SK-N-SH (cell line): ENCODE results near the gene TAF4. TPM values are rescaled to one million over a fixed set of nuclear protein-coding genes. Genes with fewer than 3 reads are reported as not detected.

ENCODE experiments used
- CTCF ChIA-PET: fragments of 300-600, 350-600 bp; formaldehyde crosslinking; extraction: SDS; loops from one replicate; lab custom pipeline; 2021; lab: Yijun Ruan, JAX
- POLR2A ChIA-PET: fragments of 350-600 bp; sonication (Branson Sonifier 250); formaldehyde crosslinking; extraction: SDS; loops from one replicate; lab custom pipeline; 2020; ENCODE audit warnings: antibody characterized with exemption, inconsistent platforms; lab: Yijun Ruan, JAX
- DNase-seq: peaks from one replicate; pipeline ENCODE4 v3.0.0; 2012
- H2AFZ ChIP-seq: fragments of 200-600 bp; sonication (generic); 2 replicates; pipeline ENCODE4 v1.8.1; 2016; ENCODE audit warnings: antibody characterized with exemption, mild to moderate bottlenecking, low read depth
- H3F3A ChIP-seq: fragments of 200-600 bp; sonication (generic); replicated peaks from 2 replicates; pipeline ENCODE3; 2016; ENCODE audit warnings: antibody characterized with exemption, mild to moderate bottlenecking; ENCODE audit not compliant: insufficient read depth
- H3K27ac ChIP-seq, 2 experiments: fragments of 200-500 bp in 1 of 2; fragments of 200-600 bp in 1 of 2; sonication (Bioruptor generic) in 1 of 2; sonication (generic), shearing (Covaris generic) in 1 of 2; 2 replicates each; pipeline versions ENCODE4 v1.5.1 to v1.6.1; 2014 to 2016; ENCODE audit warnings: low read depth in 2 of 2, inconsistent platforms in 1 of 2, low read length in 1 of 2, mild to moderate bottlenecking in 1 of 2, mixed read lengths in 1 of 2
- H3K27me3 ChIP-seq: fragments of 200-600 bp; sonication (generic), shearing (Covaris generic); 2 replicates; pipeline ENCODE4 v1.6.1; 2016; ENCODE audit warnings: mixed run types; ENCODE audit not compliant: insufficient read depth
- H3K36me3 ChIP-seq, 2 experiments: fragments of 200-500 bp in 1 of 2; fragments of 200-600 bp in 1 of 2; sonication (Bioruptor generic) in 1 of 2; sonication (generic) in 1 of 2; replicated peaks in 1 of 2; 2 replicates each; pipeline versions ENCODE3 to v1.5.1; 2014 to 2016; ENCODE audit warnings: low read length in 1 of 2, mild to moderate bottlenecking in 1 of 2; ENCODE audit not compliant: insufficient read depth in 2 of 2, control insufficient read depth in 1 of 2
- H3K4me1 ChIP-seq, 2 experiments: fragments of 200-500 bp in 1 of 2; fragments of 200-600 bp in 1 of 2; sonication (Bioruptor generic) in 1 of 2; sonication (generic), shearing (Covaris generic) in 1 of 2; 2 replicates each; pipeline versions ENCODE4 v1.5.1 to v1.6.1; 2014 to 2016; ENCODE audit warnings: low read depth in 1 of 2, low read length in 1 of 2, mixed run types in 1 of 2; ENCODE audit not compliant: insufficient read depth in 2 of 2, control insufficient read depth in 1 of 2
- H3K4me2 ChIP-seq: fragments of 200-600 bp; sonication (generic), shearing (Covaris generic); 2 replicates; pipeline ENCODE4 v1.6.1; 2017; ENCODE audit warnings: mixed run types
- H3K4me3 ChIP-seq, 2 experiments: fragments of 200-500 bp in 1 of 2; fragments of 200-600 bp in 1 of 2; sonication (Bioruptor generic) in 1 of 2; sonication (generic), shearing (Covaris generic) in 1 of 2; 2 replicates each; pipeline versions ENCODE4 v1.5.1 to v1.8.1; 2014 to 2016; ENCODE audit warnings: low read depth in 2 of 2, inconsistent platforms in 1 of 2, low read length in 1 of 2, mild to moderate bottlenecking in 1 of 2, mixed read lengths in 1 of 2, moderate library complexity in 1 of 2
- H3K79me2 ChIP-seq: fragments of 200-600 bp; sonication (generic); 2 replicates; pipeline ENCODE4 v1.8.1; 2017; ENCODE audit warnings: mild to moderate bottlenecking; ENCODE audit not compliant: insufficient read depth
- H3K9ac ChIP-seq: fragments of 200-600 bp; sonication (generic); 2 replicates; pipeline ENCODE4 v1.6.1; 2017; ENCODE audit warnings: mixed run types
- H3K9me2 ChIP-seq: fragments of 200-600 bp; sonication (generic); 2 replicates; pipeline ENCODE4 v1.6.1; 2017; ENCODE audit warnings: mixed run types
- H3K9me3 ChIP-seq: fragments of 200-600 bp; sonication (generic); 2 replicates; pipeline ENCODE4 v1.6.1; 2017; ENCODE audit warnings: mixed run types, mild to moderate bottlenecking, moderate library complexity
- H4K20me1 ChIP-seq: fragments of 200-600 bp; sonication (generic); 2 replicates; pipeline ENCODE4 v1.6.1; 2017; ENCODE audit warnings: mild to moderate bottlenecking, mixed run types; ENCODE audit not compliant: insufficient read depth
- CHD2 ChIP-seq: fragments of 150-350 bp; IDR thresholded peaks from 2 replicates; pipeline ENCODE4 v1.6.1; 2018; ENCODE audit warnings: low read length; ENCODE audit not compliant: partially characterized antibody
- CTCF ChIP-seq: fragments of 200-600 bp; sonication (generic); IDR thresholded peaks from 2 replicates; pipeline ENCODE4 v1.6.1; 2017; ENCODE audit warnings: antibody characterized with exemption, mild to moderate bottlenecking, moderate library complexity
- EP300 ChIP-seq, 2 experiments: IDR thresholded peaks; 2 replicates each; pipeline versions ENCODE4 v1.4.0 to v1.6.1; 2012; ENCODE audit warnings: borderline replicate concordance in 1 of 2, low read depth in 1 of 2, low read length in 1 of 2
- FOXJ3 ChIP-seq: sonication (generic); formaldehyde crosslinking; IDR thresholded peaks from 2 replicates; pipeline ENCODE4 v1.5.1; 2020; ENCODE audit warnings: mild to moderate bottlenecking, missing genetic modification reagents
- FOXM1 ChIP-seq: IDR thresholded peaks from 2 replicates; pipeline ENCODE4 v1.4.0; 2012; ENCODE audit warnings: low read depth, mild to moderate bottlenecking
- IRF3 ChIP-seq: fragments of 150-350 bp; IDR thresholded peaks from 2 replicates; pipeline ENCODE4 v1.6.1; 2016; ENCODE audit warnings: mild to moderate bottlenecking, low read depth, low read length
- MAX ChIP-seq: IDR thresholded peaks from 2 replicates; pipeline ENCODE4 v1.4.0; 2012; ENCODE audit warnings: low read depth
- MEF2A ChIP-seq: IDR thresholded peaks from 2 replicates; pipeline ENCODE4 v1.4.0; 2012; ENCODE audit warnings: low read depth, borderline replicate concordance
- MXI1 ChIP-seq: IDR thresholded peaks from 2 replicates; pipeline ENCODE4 v1.6.1; 2012; ENCODE audit warnings: mild to moderate bottlenecking, low read depth, low read length, improper control_type of control experiment
- NRF1 ChIP-seq: IDR thresholded peaks from 2 replicates; pipeline ENCODE4 v1.6.1; 2012; ENCODE audit warnings: low read depth, mild to moderate bottlenecking, low read length
- SIN3A ChIP-seq: IDR thresholded peaks from 2 replicates; pipeline ENCODE4 v1.6.1; 2012; ENCODE audit warnings: low read depth, mild to moderate bottlenecking, low read length, moderate library complexity, borderline replicate concordance
- SMC3 ChIP-seq: IDR thresholded peaks from 2 replicates; pipeline ENCODE4 v1.6.1; 2012; ENCODE audit warnings: low read depth, low read length, improper control_type of control experiment
- USF2 ChIP-seq: fragments of 150-350 bp; IDR thresholded peaks from 2 replicates; pipeline ENCODE4 v1.6.1; 2017; ENCODE audit warnings: antibody characterized with exemption, low read length, low read depth, borderline replicate concordance
- ZBTB33 ChIP-seq: IDR thresholded peaks from 2 replicates; pipeline ENCODE4 v1.4.0; 2012; ENCODE audit warnings: low read depth, borderline replicate concordance
- WGBS: methylation state at CpG from one replicate; pipeline ENCODE4 v1.1.6; 2017; ENCODE audit warnings: low lambda C conversion rate; 5-methylcytosine and 5-hydroxymethylcytosine counted together
- polyA plus RNA-seq, 3 experiments: library from polyadenylated mRNA; depleted of rRNA; stranded (reverse); fragments of >200 nt; gene quantifications; 2 replicates each; pipeline ENCODE4 v1.2.3, GENCODE V29; 2012

TAF4 gene
- polyA plus RNA-seq, 1 of the 3 experiments (the other 2 are of a cell fraction), result 4.8 TPM

- H4K20me1 ChIP-seq, result no peaks in the 10 kb centered on the region
- no peaks in the 10 kb centered on the region for H3K4me1 ChIP-seq
- DNase-seq, result no peak
- no peaks in the 10 kb centered on the region for H3K9me2 ChIP-seq
- CTCF ChIA-PET, result no interaction called here
- H3K4me2 ChIP-seq, result no peak overlapping the region
- no peak overlapping the region for H3K4me3 ChIP-seq
- H3F3A ChIP-seq, result no peaks in the 10 kb centered on the region
- TF ChIP-seq CHD2 (no peak), MAX (no peak), SMC3 (no peak), IRF3 (no peak), MEF2A (no peak), ZBTB33 (no peak), FOXM1 (no peak), MXI1 (no peak)
- TF ChIP-seq, all 33 proteins: peak for 0
- POLR2A ChIA-PET, result no interaction called here
- H3K79me2 ChIP-seq, result no peaks in the 10 kb centered on the region
- H3K9me3 ChIP-seq, result no peaks in the 10 kb centered on the region
- no peaks in the 10 kb centered on the region for H3K36me3 ChIP-seq
- H3K27ac ChIP-seq, result no peak overlapping the region
- no peak overlapping the region for H2AFZ ChIP-seq
- H3K27me3 ChIP-seq, result no peaks in the 10 kb centered on the region
- no peak overlapping the region for H3K9ac ChIP-seq
- 66% methylated on average over 21 of the region's 28 CpGs for WGBS
These were observed 134.8 kb downstream of the TAF4 start for GRCh38 chr20:61930776-61931475.

GRCh38 chr20:61929971-61930666 lies 135.6 kb downstream of the TAF4 start:
- POLR2A ChIA-PET, result no interaction called here
- no peak overlapping the region for H3K4me3 ChIP-seq
- no peaks in the 10 kb centered on the region for H4K20me1 ChIP-seq
- WGBS, result 39% methylated on average over 7 of the region's 12 CpGs
- H3K9me3 ChIP-seq, result no peaks in the 10 kb centered on the region
- no peaks in the 10 kb centered on the region for H3K27me3 ChIP-seq
- H3K27ac ChIP-seq, result no peak overlapping the region
- H3K79me2 ChIP-seq, result no peaks in the 10 kb centered on the region
- no peaks in the 10 kb centered on the region for H3F3A ChIP-seq
- no peak overlapping the region for H3K9ac ChIP-seq
- CTCF ChIA-PET, result no interaction called here
- H3K4me2 ChIP-seq, result no peak overlapping the region
- TF ChIP-seq EP300 (IDR thresholded peaks at IDR 0.05; ENCODE audit: borderline replicate concordance in 1 of 2, low read depth in 1 of 2, low read length in 1 of 2) (no peak), MAX (no peak), SMC3 (no peak), SIN3A (no peak), CTCF (no peak), FOXJ3 (CRISPR knock-in tag) (no peak), NRF1 (no peak), USF2 (no peak)
- no peaks in the 10 kb centered on the region for H3K9me2 ChIP-seq
- no peak for DNase-seq
- H3K4me1 ChIP-seq, result no peaks in the 10 kb centered on the region
- no peak overlapping the region for H2AFZ ChIP-seq
- H3K36me3 ChIP-seq, result no peaks in the 10 kb centered on the region
